GM18520 (cell line): ENCODE data around the gene PREB.

Experiments
- ATAC-seq: cut with Tn5 transposase; IDR thresholded peaks from one replicate; pipeline ENCODE4 v1.9.1; 2021; ENCODE audit not compliant: unreplicated experiment

PREB gene

GRCh38 chr2:27096748-27097297 lies 37.6 kb downstream of the PREB start:
- ATAC-seq: no peak

GRCh38 chr2:27095745-27096651 lies 38.4 kb downstream of the PREB start:
- no peak for ATAC-seq

GRCh38 chr2:27095427-27095744 lies 39.0 kb downstream of the PREB start:
- no peak for ATAC-seq

GRCh38 chr2:27094353-27094984 lies 40.0 kb downstream of the PREB start:
- ATAC-seq: no peak

- no peak for ATAC-seq
These were observed 40.7 kb downstream of the PREB start for GRCh38 chr2:27093430-27094352.

GRCh38 chr2:27092696-27093429 lies 41.6 kb downstream of the PREB start:
- no peak for ATAC-seq

GRCh38 chr2:27091746-27092695 lies 42.4 kb downstream of the PREB start:
- no peak for ATAC-seq

- ATAC-seq: no peak
These were observed 45.1 kb downstream of the PREB start for GRCh38 chr2:27089111-27089954.

- ATAC-seq: no peak
These were observed 45.8 kb downstream of the PREB start for GRCh38 chr2:27088634-27089033.

GRCh38 chr2:27087823-27088410 lies 46.5 kb downstream of the PREB start:
- ATAC-seq: no peak

- no peak for ATAC-seq
These were observed 47.5 kb downstream of the PREB start, which contains the start of gene KHK for GRCh38 chr2:27086724-27087593. KHK (plus strand) TSS chr2:27086772; CDS start chr2:27087260, 488 bp downstream.

- ATAC-seq: peak; percentile 74
These were observed 48.2 kb downstream of the PREB start for GRCh38 chr2:27086090-27086723.

- ATAC-seq: no peak
These were observed 48.8 kb downstream of the PREB start for GRCh38 chr2:27085673-27086089.

- ATAC-seq: no peak
These were observed 49.3 kb downstream of the PREB start for GRCh38 chr2:27085062-27085672.

- ATAC-seq: no peak
These were observed 50.0 kb downstream of the PREB start for GRCh38 chr2:27084297-27085061.
